D721Med (cell line): Measurements from ENCODE around the gene EEFSEC.

Experiments
- DNase-seq: peaks from one replicate; pipeline ENCODE4 v3.0.0; 2011; ENCODE audit warnings: low spot score; ENCODE audit not compliant: insufficient read length
- FAIRE-seq: peaks from 2 replicates; lab custom pipeline; 2011; peaks lifted over from hg19 to GRCh38; lab: Jason Lieb, UNC
- CTCF ChIP-seq: IDR thresholded peaks from 2 replicates; pipeline ENCODE4 v1.5.1; 2012; ENCODE audit warnings: mild to moderate bottlenecking, control low read depth; ENCODE audit not compliant: insufficient read depth; ENCODE audit errors: missing control alignments

The EEFSEC gene

GRCh38 chr3:128123156-128123537 lies 30.1 kb upstream of the EEFSEC start:
- no peak for DNase-seq
- no peak for FAIRE-seq
- TF ChIP-seq CTCF = no peak

DNA sequence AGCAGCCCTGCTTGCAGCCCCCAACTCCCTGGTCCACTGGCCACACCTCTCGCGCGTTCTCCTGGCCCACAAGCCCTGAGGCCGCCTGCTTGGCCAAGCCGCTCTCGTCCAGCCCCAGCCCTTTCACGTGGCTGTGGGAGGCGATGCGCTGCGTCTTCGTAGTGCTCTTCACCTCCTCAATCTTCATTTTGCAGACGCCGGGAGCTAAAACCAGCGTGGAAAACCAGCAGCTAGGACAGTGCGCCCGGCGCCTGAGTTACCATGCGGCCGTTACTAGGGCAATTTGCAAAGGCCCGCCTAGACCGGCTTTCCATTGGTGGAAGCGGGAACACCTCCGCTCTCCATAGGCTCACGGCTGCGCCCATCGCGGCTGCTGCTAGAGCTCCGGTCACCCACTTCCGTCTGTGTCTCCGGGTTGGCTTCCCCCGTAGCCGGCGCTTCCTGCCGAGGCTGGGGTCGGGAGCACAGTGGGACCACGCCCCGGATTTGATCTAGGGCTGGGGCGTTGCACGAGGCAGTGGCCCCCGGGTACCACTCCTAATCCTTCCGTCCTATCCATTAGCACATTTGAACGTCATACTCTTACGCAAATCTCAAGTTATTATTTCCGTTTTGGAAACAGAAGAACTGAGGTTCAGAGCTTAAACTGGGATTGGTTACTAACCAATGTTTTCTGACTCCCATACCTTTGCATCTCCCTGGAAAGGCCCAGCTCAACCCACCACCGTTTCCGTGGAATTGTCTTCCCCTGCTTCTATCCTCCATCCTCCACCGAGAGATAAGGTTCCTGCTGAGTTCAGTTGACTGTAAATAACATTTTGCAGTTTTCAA lies 29.5 kb upstream of the EEFSEC start, which contains the start of gene RUVBL1:
RUVBL1 (minus strand) TSS at position 275 of the 831 bp plus-strand sequence; CDS start at position 187, 88 bp downstream.
- FAIRE-seq (no peak), DNase-seq (peak; percentile 91)
- TF ChIP-seq CTCF = no peak

DNA sequence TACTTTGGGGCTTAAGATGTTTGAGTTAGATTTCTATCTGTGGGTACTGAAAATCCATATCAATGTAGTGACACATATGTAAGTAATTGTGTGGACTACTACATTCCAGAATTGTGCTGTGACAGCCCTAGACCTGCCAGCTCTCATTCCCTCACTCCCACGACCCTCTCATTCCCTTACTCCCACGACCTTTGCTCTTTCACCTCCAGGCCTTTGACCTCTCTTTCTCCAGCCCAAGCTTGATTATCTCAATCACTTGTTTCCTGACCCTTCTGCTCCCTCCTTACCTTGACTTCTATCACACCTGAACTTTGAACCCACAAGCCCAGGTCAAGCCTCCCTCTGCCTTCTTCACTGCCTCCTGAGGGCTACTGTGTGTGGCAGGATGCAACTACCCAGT lies 26.0 kb upstream of the EEFSEC start:
- no peak for TF ChIP-seq CTCF
- no peak for FAIRE-seq
- no peak for DNase-seq

- DNase-seq (no peak), FAIRE-seq (no peak)
- TF ChIP-seq CTCF = no peak
Measured at GRCh38 chr3:128128251-128128650, 25.0 kb upstream of the EEFSEC start.

DNA sequence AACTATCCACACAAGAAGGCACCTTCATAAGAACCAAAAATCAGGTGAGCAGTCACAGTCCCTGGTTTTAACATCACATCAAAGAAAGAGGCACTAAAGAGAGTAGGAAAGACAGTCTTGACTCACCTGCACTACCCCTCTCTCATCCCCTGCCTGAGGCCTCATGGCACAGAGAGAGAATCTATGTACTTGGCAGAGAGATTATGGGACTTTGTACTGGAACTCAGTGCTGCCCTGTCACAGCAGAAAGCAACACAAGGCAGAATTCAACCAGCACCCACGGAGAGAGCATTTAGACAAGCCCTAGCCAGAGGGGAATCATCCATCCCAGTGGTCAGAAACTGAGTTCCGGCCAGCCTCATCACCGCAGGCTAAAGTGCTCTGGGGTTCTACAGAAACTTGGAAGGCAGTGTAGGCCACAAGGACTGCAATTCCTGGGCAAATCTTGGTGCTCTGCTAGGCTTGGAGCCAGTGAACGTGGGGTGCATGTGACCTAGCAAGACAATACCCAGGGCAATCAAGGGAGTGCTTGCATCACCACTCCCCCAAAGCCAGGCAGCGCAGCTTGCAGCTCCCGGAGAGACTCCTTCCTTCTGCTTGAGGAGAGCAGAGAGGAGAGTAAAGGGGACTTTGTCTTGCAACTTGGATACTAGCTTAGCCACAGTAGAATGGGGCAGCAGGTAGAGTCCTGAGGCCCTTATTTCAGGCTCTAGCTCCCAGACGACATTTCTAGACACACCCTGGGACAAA lies 21.2 kb upstream of the EEFSEC start:
- DNase-seq (no peak), FAIRE-seq (no peak)
- no peak for TF ChIP-seq CTCF

GRCh38 chr3:128133273-128133883 lies 19.9 kb upstream of the EEFSEC start:
- peak; percentile 56 for TF ChIP-seq CTCF
- FAIRE-seq (no peak), DNase-seq (no peak)
